OCI-LY7 (cell line): ENCODE data around the gene LRRC59. TPM values are rescaled to one million over a fixed set of nuclear protein-coding genes. Genes with fewer than 3 reads are reported as not detected.

ENCODE experiments used
- BruUV-seq: library from RNA; stranded (reverse); fragments of 400-500 nt; replicated peaks from 2 replicates; lab custom pipeline; 2021; lab: Mats Ljungman, UMichigan
- CTCF ChIA-PET: fragments of 300-600 bp; sonication (Branson Sonifier 250); formaldehyde crosslinking; loops from one replicate; lab custom pipeline; 2022; ENCODE audit warnings: antibody characterized with exemption; ENCODE audit not compliant: unreplicated experiment; lab: Charles Lee
- POLR2A ChIA-PET: fragments of 300-600 bp; sonication (Branson Sonifier 250); formaldehyde crosslinking; loops from one replicate; lab custom pipeline; 2022; ENCODE audit warnings: antibody characterized with exemption; lab: Charles Lee
- DNase-seq: peaks from one replicate; pipeline ENCODE4 v3.0.0-alpha.2; 2015; ENCODE audit warnings: low spot score
- H2AFZ ChIP-seq: fragments of 200-600 bp; sonication (generic), shearing (Covaris generic); 2 replicates; pipeline ENCODE4 v1.6.1; 2014; ENCODE audit warnings: mild to moderate bottlenecking, antibody characterized with exemption, low read length, moderate library complexity
- H3K27ac ChIP-seq: fragments of 200-600 bp; sonication (generic); 2 replicates; pipeline ENCODE4 v1.5.1; 2014; ENCODE audit warnings: mixed run types, low read depth, mild to moderate bottlenecking, moderate library complexity, low read length, inconsistent platforms; ENCODE audit not compliant: poor library complexity, severe bottlenecking
- H3K36me3 ChIP-seq: fragments of 200-600 bp; sonication (generic); 2 replicates; pipeline ENCODE4 v1.6.1; 2014; ENCODE audit warnings: mild to moderate bottlenecking, antibody characterized with exemption, low read length, moderate library complexity, mixed read lengths; ENCODE audit not compliant: insufficient read depth
- H3K4me1 ChIP-seq: fragments of 200-600 bp; sonication (generic); 2 replicates; pipeline ENCODE4 v1.5.1; 2014; ENCODE audit warnings: mild to moderate bottlenecking, low read length; ENCODE audit not compliant: insufficient read depth, poor library complexity, severe bottlenecking
- H3K4me2 ChIP-seq: fragments of 200-600 bp; sonication (generic); 2 replicates; pipeline ENCODE4 v1.6.1; 2014; ENCODE audit warnings: mild to moderate bottlenecking, low read length
- H3K4me3 ChIP-seq: fragments of 200-600 bp; sonication (generic); 2 replicates; pipeline ENCODE4 v1.5.1; 2014; ENCODE audit warnings: mild to moderate bottlenecking, low read depth, low read length; ENCODE audit not compliant: poor library complexity, severe bottlenecking
- H3K79me2 ChIP-seq: fragments of 200-600 bp; sonication (generic); 2 replicates; pipeline ENCODE4 v1.6.1; 2016; ENCODE audit warnings: low read depth, mild to moderate bottlenecking, low read length, moderate library complexity, mixed read lengths; ENCODE audit not compliant: insufficient read depth
- H3K9me2 ChIP-seq: fragments of 200-600 bp; sonication (generic); 2 replicates; pipeline ENCODE4 v1.6.1; 2016; ENCODE audit warnings: mild to moderate bottlenecking, low read length, mixed read lengths; ENCODE audit not compliant: insufficient read depth
- H3K9me3 ChIP-seq: fragments of 200-600 bp; sonication (generic); 2 replicates; pipeline ENCODE4 v1.6.1; 2014; ENCODE audit warnings: mild to moderate bottlenecking, mixed run types, low read length, mixed read lengths
- H4K20me1 ChIP-seq: fragments of 200-600 bp; sonication (generic); 2 replicates; pipeline ENCODE4 v1.6.1; 2014; ENCODE audit warnings: mild to moderate bottlenecking, antibody characterized with exemption, low read length, moderate library complexity, mixed read lengths; ENCODE audit not compliant: insufficient read depth
- EZH2phosphoT487 ChIP-seq: fragments of 200-600 bp; sonication (generic); IDR thresholded peaks from 2 replicates; pipeline ENCODE4 v1.6.1; 2018; ENCODE audit warnings: low read depth, borderline replicate concordance, mild to moderate bottlenecking, mixed run types, antibody characterized with exemption, low read length, moderate library complexity, mixed read lengths
- intact Hi-C: fragments of 100-400 bp; cut with micrococcal nuclease; formaldehyde crosslinking; loops from one replicate; pipeline ENCODE4 v1.10.0; 2022; ENCODE audit not compliant: unreplicated experiment
- total RNA-seq, 2 experiments: library from RNA; depleted of rRNA in 1 of 2; stranded (reverse); fragments of >200 nt in 1 of 2; shearing (Covaris generic) in 1 of 2; gene quantifications; 2 replicates each; pipeline ENCODE4 v1.2.3, GENCODE V29; 2014 to 2022
- TF ChIP-seq, protein P1 (sequence below): fragments of 200-600 bp; sonication (generic); conservative IDR thresholded peaks from 2 replicates; pipeline ENCODE4 v1.5.1; 2014; ENCODE audit warnings: mild to moderate bottlenecking, antibody characterized with exemption, low read length, moderate library complexity, mixed read lengths

LRRC59 gene
- total RNA-seq, 2 experiments from 2014 or later = 87.4 to 125 TPM

DNA sequence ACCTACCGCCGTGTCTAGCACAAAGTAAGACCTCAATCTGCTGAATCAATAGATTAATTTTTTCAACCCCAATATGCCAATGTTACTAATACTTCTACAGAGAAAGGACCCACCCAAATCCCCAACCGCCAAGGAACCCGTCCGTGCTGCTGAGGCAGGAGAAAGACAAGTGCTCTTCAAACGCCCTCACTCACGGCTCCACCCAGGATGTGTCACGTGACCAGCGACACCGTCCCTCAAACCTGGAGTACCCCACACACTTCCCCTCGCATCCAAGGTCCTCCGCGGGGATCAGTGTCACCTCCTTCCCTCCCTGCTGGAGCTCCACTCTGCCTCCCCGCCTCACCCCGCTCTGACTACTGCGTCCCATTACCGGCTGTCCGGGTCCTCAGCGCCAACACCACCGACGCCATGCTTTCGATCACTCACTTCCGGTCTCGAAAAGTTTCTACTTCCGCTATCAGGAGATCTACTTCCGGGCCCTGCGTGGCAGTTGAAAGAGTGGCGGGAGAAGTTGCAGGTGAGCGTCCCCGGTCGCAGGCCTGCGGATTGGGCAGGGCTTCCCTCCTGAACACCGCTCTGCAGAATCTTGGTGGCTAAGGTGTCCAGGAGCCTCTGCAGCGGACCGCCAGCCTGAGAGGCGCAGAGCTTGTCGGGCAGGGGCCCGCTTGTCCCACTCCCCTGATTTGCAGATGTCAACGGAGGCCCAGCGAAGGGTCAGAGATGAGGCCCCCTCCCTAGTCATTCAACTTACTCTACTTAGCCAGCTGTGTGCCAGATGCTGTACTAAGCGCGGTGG lies 24.4 kb downstream of the LRRC59 start, which contains the start of the genes EME1 and MRPL27:
EME1 (plus strand) TSS at position 472 of the 799 bp plus-strand sequence. CDS start 1,980 bp downstream, outside the sequence.
MRPL27 (minus strand) TSS at position 427 of the 799 bp plus-strand sequence; CDS start at position 413, 14 bp downstream.
- Histone ChIP-seq H3K9me2 (no peaks in the 10 kb centered on the region), H3K79me2 (peaks cover 27% of the 10 kb centered on the region), H3K4me3 (peak within 1 kb of the TSS; percentile 91), H4K20me1 (no peaks in the 10 kb centered on the region), H3K27ac (peak within 1 kb of the TSS; percentile 83), H3K4me2 (peak within 1 kb of the TSS; percentile 77), H3K9me3 (no peaks in the 10 kb centered on the region), H3K4me1 (peaks cover 15% of the 10 kb centered on the region), H3K36me3 (peaks cover 67% of the 10 kb centered on the region), H2AFZ (peak within 1 kb of the TSS; percentile 77)
- intact Hi-C loops = loop anchor here (1.0 kb wide), 1 partner anchor 24 kb away; the partner anchor contains the start of gene LRRC59
- DNase-seq = peak; percentile 95
- BruUV-seq = no TSS peak
- TF ChIP-seq EZH2phosphoT487 = no peak
- TF ChIP-seq, protein P1, sequence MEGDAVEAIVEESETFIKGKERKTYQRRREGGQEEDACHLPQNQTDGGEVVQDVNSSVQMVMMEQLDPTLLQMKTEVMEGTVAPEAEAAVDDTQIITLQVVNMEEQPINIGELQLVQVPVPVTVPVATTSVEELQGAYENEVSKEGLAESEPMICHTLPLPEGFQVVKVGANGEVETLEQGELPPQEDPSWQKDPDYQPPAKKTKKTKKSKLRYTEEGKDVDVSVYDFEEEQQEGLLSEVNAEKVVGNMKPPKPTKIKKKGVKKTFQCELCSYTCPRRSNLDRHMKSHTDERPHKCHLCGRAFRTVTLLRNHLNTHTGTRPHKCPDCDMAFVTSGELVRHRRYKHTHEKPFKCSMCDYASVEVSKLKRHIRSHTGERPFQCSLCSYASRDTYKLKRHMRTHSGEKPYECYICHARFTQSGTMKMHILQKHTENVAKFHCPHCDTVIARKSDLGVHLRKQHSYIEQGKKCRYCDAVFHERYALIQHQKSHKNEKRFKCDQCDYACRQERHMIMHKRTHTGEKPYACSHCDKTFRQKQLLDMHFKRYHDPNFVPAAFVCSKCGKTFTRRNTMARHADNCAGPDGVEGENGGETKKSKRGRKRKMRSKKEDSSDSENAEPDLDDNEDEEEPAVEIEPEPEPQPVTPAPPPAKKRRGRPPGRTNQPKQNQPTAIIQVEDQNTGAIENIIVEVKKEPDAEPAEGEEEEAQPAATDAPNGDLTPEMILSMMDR = no peak
- POLR2A ChIA-PET = interaction anchor here (0.6 to 4.7 kb wide), 7 partner anchors 11 to 292 kb away, joined by 3 to 33 read pairs (median 8); partner anchors contain the start of gene LRRC59
- CTCF ChIA-PET = interaction anchor here (0.6 to 1.0 kb wide), 2 partner anchors 25 to 105 kb away, joined by 3 to 4 read pairs; partner anchors contain the start of gene LRRC59

DNA sequence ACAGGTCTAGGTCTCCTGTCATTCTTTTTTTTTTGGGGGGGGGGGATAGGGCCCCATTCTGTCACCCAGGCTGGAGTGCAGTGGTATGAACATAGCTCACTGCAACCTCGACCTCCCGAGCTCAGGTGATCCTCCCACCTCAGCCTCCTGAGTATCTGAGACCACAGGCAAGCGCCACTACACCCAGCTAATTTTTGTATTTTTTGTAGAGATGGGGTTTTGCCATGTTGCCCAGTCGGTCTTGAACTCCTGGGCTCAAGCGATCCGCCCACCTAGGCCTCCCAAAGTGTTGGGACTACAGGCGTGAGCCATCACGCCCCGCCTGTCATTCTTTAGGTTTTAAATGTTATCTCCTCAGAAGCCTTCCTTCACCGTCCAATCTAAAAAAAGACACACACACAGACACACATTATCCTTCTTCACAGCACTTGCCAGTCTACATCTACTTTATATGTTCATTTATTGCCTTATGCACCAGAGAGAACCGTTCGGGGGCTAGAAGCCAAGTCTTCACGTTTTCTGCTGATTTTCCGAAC lies 25.0 kb downstream of the LRRC59 start:
- no peaks in the 10 kb centered on the region for H3K9me2 ChIP-seq
- peak overlapping the region; percentile 77 for H2AFZ ChIP-seq
- peak overlapping the region; percentile 83 for H3K27ac ChIP-seq
- H3K79me2 ChIP-seq = peaks cover 27% of the 10 kb centered on the region
- H3K4me2 ChIP-seq = peak overlapping the region; percentile 77
- H3K9me3 ChIP-seq = no peaks in the 10 kb centered on the region
- DNase-seq = no peak
- TSS peak; percentile 64 for BruUV-seq
- peak overlapping the region; percentile 91 for H3K4me3 ChIP-seq
- H4K20me1 ChIP-seq = no peaks in the 10 kb centered on the region
- TF ChIP-seq EZH2phosphoT487 = no peak
- TF ChIP-seq, protein P1 = no peak
- POLR2A ChIA-PET = interaction anchor here (0.9 to 4.7 kb wide), 4 partner anchors 9 to 25 kb away, joined by 3 to 33 read pairs (median 16); partner anchors contain the start of gene LRRC59
- intact Hi-C loops = loop anchor here (1.0 kb wide), 1 partner anchor 25 kb away; the partner anchor contains the start of gene LRRC59
- H3K4me1 ChIP-seq = peaks cover 15% of the 10 kb centered on the region
- CTCF ChIA-PET = interaction anchor here (0.6 kb wide), 1 partner anchor 106 kb away, joined by 3 read pairs; no protein-coding TSS in a partner anchor
- peaks cover 70% of the 10 kb centered on the region for H3K36me3 ChIP-seq
